GM13976 (cell line): ENCODE data around the gene HTRA2.

Experiments
- DNase-seq: peaks from one replicate; pipeline ENCODE4 v3.0.0; 2012; ENCODE audit warnings: low spot score
- CTCF ChIP-seq: IDR thresholded peaks from 2 replicates; pipeline ENCODE4 v1.5.1; 2012; ENCODE audit warnings: borderline replicate concordance, mild to moderate bottlenecking; ENCODE audit not compliant: insufficient read depth; ENCODE audit errors: extremely low read depth, missing control alignments, control extremely low read depth
- in situ Hi-C: fragments of 300-500 bp; cut with MboI; formaldehyde crosslinking; loops from one replicate; pipeline ENCODE4 v1.12.0; 2022; ENCODE audit warnings: low sequenced_read_pairs, mixed read lengths, inconsistent platforms; ENCODE audit not compliant: unreplicated experiment

Gene HTRA2

GRCh38 chr2:74505448-74506246, 24.1 kb upstream of the HTRA2 start:
- no peak for DNase-seq
- in situ Hi-C loops = no loop called here
- TF ChIP-seq CTCF = no peak

DNA sequence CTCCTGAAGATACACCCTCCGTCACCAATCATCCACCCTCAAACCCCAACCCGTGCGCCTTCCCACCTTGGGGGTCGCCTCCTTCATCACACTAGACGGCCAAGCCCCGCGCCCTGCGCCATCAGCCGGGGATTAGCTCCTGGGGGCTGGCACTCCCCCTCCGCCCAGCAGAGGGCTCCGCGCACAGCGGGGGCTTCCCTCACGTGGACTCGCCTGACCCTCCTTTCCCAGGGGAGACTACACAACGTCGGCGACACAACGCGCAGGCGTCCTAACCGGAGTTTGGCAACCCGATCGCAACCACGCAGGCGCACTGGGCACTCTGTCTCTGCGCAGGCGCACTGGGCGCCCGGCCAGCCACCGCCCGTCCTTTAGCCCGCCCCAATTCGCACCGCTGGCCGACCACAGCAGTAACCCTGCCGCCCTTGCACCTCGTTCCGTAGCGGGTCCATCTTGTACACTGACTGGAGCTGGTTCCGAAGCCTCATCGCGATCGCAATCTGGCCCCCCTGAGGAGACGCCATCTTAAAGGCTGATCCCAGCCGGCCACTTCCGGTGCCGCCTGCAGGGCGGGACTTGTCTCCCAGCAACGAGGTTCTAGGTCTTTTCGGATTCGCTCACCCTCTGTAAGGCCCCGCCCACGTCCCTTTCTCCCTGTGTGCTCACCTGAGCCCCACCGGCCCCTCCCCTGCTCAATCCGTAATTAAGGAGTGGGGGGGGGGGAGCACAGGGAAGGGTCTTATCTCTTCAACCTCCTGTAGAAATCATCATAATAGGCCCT, 22.4 kb upstream of the HTRA2 start, which contains the start of gene PCGF1:
PCGF1 (minus strand) TSS at position 551 of the 781 bp plus-strand sequence; CDS start at position 524, 27 bp downstream.
- peak; percentile 97 for DNase-seq

DNA sequence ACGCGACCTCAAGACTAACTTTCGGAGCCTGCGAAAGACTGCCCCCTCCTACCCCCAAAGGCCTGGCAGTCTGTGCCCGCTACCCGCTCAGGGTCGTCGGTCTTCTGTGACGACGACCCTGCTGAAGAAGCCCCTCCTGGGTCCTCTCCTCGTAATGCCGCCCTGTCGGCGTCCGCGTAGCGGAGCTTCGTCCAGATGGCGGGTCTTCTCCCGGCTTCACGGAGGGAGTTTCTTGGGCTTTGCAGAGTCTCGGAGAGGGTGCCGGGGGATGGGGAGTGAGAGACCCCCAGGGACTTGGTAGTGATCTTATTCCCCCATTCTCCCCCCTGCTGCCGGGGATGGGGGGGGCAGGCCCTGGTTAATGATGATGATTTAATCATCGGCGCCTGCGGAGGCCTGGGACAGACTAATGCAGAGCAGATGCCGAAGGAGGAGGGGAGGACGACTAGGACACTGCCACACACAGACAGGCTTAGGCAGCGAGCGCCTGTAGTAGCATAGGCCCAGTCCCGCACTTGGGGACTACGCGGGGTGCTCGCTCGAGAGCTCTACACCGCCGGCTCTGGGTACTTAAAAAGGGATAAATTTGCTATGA, 21.7 kb upstream of the HTRA2 start:
- in situ Hi-C loops = no loop called here
- peak; percentile 54 for DNase-seq
- TF ChIP-seq CTCF = peak; percentile 14

More for the DNA sequence above, 22.4 kb upstream of the HTRA2 start, which contains the start of gene PCGF1:
- in situ Hi-C loops = no loop called here
- TF ChIP-seq CTCF = peak; percentile 51

- TF ChIP-seq CTCF = no peak
- DNase-seq = no peak
- in situ Hi-C loops = no loop called here
These were observed 19.5 kb upstream of the HTRA2 start for GRCh38 chr2:74510272-74510671.

GRCh38 chr2:74511104-74511989, 18.4 kb upstream of the HTRA2 start:
- no peak for DNase-seq
- in situ Hi-C loops = no loop called here
- no peak for TF ChIP-seq CTCF
